SK-N-SH (cell line): ENCODE data around the gene MDM1. TPM values are rescaled to one million over a fixed set of nuclear protein-coding genes. Genes with fewer than 3 reads are reported as not detected.

ENCODE experiments used
- CTCF ChIA-PET: fragments of 300-600, 350-600 bp; formaldehyde crosslinking; extraction: SDS; loops from one replicate; lab custom pipeline; 2021; lab: Yijun Ruan, JAX
- POLR2A ChIA-PET: fragments of 350-600 bp; sonication (Branson Sonifier 250); formaldehyde crosslinking; extraction: SDS; loops from one replicate; lab custom pipeline; 2020; ENCODE audit warnings: antibody characterized with exemption, inconsistent platforms; lab: Yijun Ruan, JAX
- DNase-seq: peaks from one replicate; pipeline ENCODE4 v3.0.0; 2012
- H2AFZ ChIP-seq: fragments of 200-600 bp; sonication (generic); 2 replicates; pipeline ENCODE4 v1.8.1; 2016; ENCODE audit warnings: antibody characterized with exemption, mild to moderate bottlenecking, low read depth
- H3F3A ChIP-seq: fragments of 200-600 bp; sonication (generic); replicated peaks from 2 replicates; pipeline ENCODE3; 2016; ENCODE audit warnings: antibody characterized with exemption, mild to moderate bottlenecking; ENCODE audit not compliant: insufficient read depth
- H3K27ac ChIP-seq, 2 experiments: fragments of 200-500 bp in 1 of 2; fragments of 200-600 bp in 1 of 2; sonication (Bioruptor generic) in 1 of 2; sonication (generic), shearing (Covaris generic) in 1 of 2; 2 replicates each; pipeline versions ENCODE4 v1.5.1 to v1.6.1; 2014 to 2016; ENCODE audit warnings: low read depth in 2 of 2, inconsistent platforms in 1 of 2, low read length in 1 of 2, mild to moderate bottlenecking in 1 of 2, mixed read lengths in 1 of 2
- H3K27me3 ChIP-seq: fragments of 200-600 bp; sonication (generic), shearing (Covaris generic); 2 replicates; pipeline ENCODE4 v1.6.1; 2016; ENCODE audit warnings: mixed run types; ENCODE audit not compliant: insufficient read depth
- H3K36me3 ChIP-seq, 2 experiments: fragments of 200-500 bp in 1 of 2; fragments of 200-600 bp in 1 of 2; sonication (Bioruptor generic) in 1 of 2; sonication (generic) in 1 of 2; replicated peaks in 1 of 2; 2 replicates each; pipeline versions ENCODE3 to v1.5.1; 2014 to 2016; ENCODE audit warnings: low read length in 1 of 2, mild to moderate bottlenecking in 1 of 2; ENCODE audit not compliant: insufficient read depth in 2 of 2, control insufficient read depth in 1 of 2
- H3K4me1 ChIP-seq, 2 experiments: fragments of 200-500 bp in 1 of 2; fragments of 200-600 bp in 1 of 2; sonication (Bioruptor generic) in 1 of 2; sonication (generic), shearing (Covaris generic) in 1 of 2; 2 replicates each; pipeline versions ENCODE4 v1.5.1 to v1.6.1; 2014 to 2016; ENCODE audit warnings: low read depth in 1 of 2, low read length in 1 of 2, mixed run types in 1 of 2; ENCODE audit not compliant: insufficient read depth in 2 of 2, control insufficient read depth in 1 of 2
- H3K4me2 ChIP-seq: fragments of 200-600 bp; sonication (generic), shearing (Covaris generic); 2 replicates; pipeline ENCODE4 v1.6.1; 2017; ENCODE audit warnings: mixed run types
- H3K4me3 ChIP-seq, 2 experiments: fragments of 200-500 bp in 1 of 2; fragments of 200-600 bp in 1 of 2; sonication (Bioruptor generic) in 1 of 2; sonication (generic), shearing (Covaris generic) in 1 of 2; 2 replicates each; pipeline versions ENCODE4 v1.5.1 to v1.8.1; 2014 to 2016; ENCODE audit warnings: low read depth in 2 of 2, inconsistent platforms in 1 of 2, low read length in 1 of 2, mild to moderate bottlenecking in 1 of 2, mixed read lengths in 1 of 2, moderate library complexity in 1 of 2
- H3K79me2 ChIP-seq: fragments of 200-600 bp; sonication (generic); 2 replicates; pipeline ENCODE4 v1.8.1; 2017; ENCODE audit warnings: mild to moderate bottlenecking; ENCODE audit not compliant: insufficient read depth
- H3K9ac ChIP-seq: fragments of 200-600 bp; sonication (generic); 2 replicates; pipeline ENCODE4 v1.6.1; 2017; ENCODE audit warnings: mixed run types
- H3K9me2 ChIP-seq: fragments of 200-600 bp; sonication (generic); 2 replicates; pipeline ENCODE4 v1.6.1; 2017; ENCODE audit warnings: mixed run types
- H3K9me3 ChIP-seq: fragments of 200-600 bp; sonication (generic); 2 replicates; pipeline ENCODE4 v1.6.1; 2017; ENCODE audit warnings: mixed run types, mild to moderate bottlenecking, moderate library complexity
- H4K20me1 ChIP-seq: fragments of 200-600 bp; sonication (generic); 2 replicates; pipeline ENCODE4 v1.6.1; 2017; ENCODE audit warnings: mild to moderate bottlenecking, mixed run types; ENCODE audit not compliant: insufficient read depth
- CHD2 ChIP-seq: fragments of 150-350 bp; IDR thresholded peaks from 2 replicates; pipeline ENCODE4 v1.6.1; 2018; ENCODE audit warnings: low read length; ENCODE audit not compliant: partially characterized antibody
- EP300 ChIP-seq, 2 experiments: IDR thresholded peaks; 2 replicates each; pipeline versions ENCODE4 v1.4.0 to v1.6.1; 2012; ENCODE audit warnings: borderline replicate concordance in 1 of 2, low read depth in 1 of 2, low read length in 1 of 2
- EZH2phosphoT487 ChIP-seq: fragments of 200-600 bp; sonication (generic); IDR thresholded peaks from 2 replicates; pipeline ENCODE4 v1.6.1; 2017; ENCODE audit warnings: low read depth, mixed run types, mild to moderate bottlenecking, antibody characterized with exemption, moderate library complexity, borderline replicate concordance
- FOSL2 ChIP-seq: IDR thresholded peaks from 2 replicates; pipeline ENCODE4 v1.4.0; 2012; ENCODE audit warnings: low read depth, mild to moderate bottlenecking, moderate library complexity, borderline replicate concordance
- FOXM1 ChIP-seq: IDR thresholded peaks from 2 replicates; pipeline ENCODE4 v1.4.0; 2012; ENCODE audit warnings: low read depth, mild to moderate bottlenecking
- MEF2A ChIP-seq: IDR thresholded peaks from 2 replicates; pipeline ENCODE4 v1.4.0; 2012; ENCODE audit warnings: low read depth, borderline replicate concordance
- RFX5 ChIP-seq: IDR thresholded peaks from 2 replicates; pipeline ENCODE4 v1.6.1; 2012; ENCODE audit warnings: mild to moderate bottlenecking, improper control_type of control experiment, low read length
- RXRA ChIP-seq: IDR thresholded peaks from 2 replicates; pipeline ENCODE4 v1.4.0; 2012; ENCODE audit warnings: low read depth, mild to moderate bottlenecking, borderline replicate concordance
- SMC3 ChIP-seq: IDR thresholded peaks from 2 replicates; pipeline ENCODE4 v1.6.1; 2012; ENCODE audit warnings: low read depth, low read length, improper control_type of control experiment
- TCF12 ChIP-seq: IDR thresholded peaks from 2 replicates; pipeline ENCODE4 v1.4.0; 2012
- YY1 ChIP-seq: IDR thresholded peaks from 2 replicates; pipeline ENCODE4 v1.4.0; 2012; ENCODE audit warnings: low read depth, mild to moderate bottlenecking
- WGBS: methylation state at CpG from one replicate; pipeline ENCODE4 v1.1.6; 2017; ENCODE audit warnings: low lambda C conversion rate; 5-methylcytosine and 5-hydroxymethylcytosine counted together
- polyA plus RNA-seq, 3 experiments: library from polyadenylated mRNA; depleted of rRNA; stranded (reverse); fragments of >200 nt; gene quantifications; 2 replicates each; pipeline ENCODE4 v1.2.3, GENCODE V29; 2012
- TF ChIP-seq, protein P1 (sequence below): fragments of 200-600 bp; sonication (generic); IDR thresholded peaks from 2 replicates; pipeline ENCODE4 v1.6.1; 2017; ENCODE audit warnings: antibody characterized with exemption, mild to moderate bottlenecking, moderate library complexity
- TF ChIP-seq, protein P2 (sequence below): IDR thresholded peaks from 2 replicates; pipeline ENCODE4 v1.4.0; 2012; ENCODE audit warnings: low read depth, borderline replicate concordance
- TF ChIP-seq, protein P3 (sequence below): IDR thresholded peaks from 2 replicates; pipeline ENCODE4; 2012

Gene MDM1
- polyA plus RNA-seq, 1 of the 3 experiments (the other 2 are of a cell fraction), result 7.4 TPM

DNA sequence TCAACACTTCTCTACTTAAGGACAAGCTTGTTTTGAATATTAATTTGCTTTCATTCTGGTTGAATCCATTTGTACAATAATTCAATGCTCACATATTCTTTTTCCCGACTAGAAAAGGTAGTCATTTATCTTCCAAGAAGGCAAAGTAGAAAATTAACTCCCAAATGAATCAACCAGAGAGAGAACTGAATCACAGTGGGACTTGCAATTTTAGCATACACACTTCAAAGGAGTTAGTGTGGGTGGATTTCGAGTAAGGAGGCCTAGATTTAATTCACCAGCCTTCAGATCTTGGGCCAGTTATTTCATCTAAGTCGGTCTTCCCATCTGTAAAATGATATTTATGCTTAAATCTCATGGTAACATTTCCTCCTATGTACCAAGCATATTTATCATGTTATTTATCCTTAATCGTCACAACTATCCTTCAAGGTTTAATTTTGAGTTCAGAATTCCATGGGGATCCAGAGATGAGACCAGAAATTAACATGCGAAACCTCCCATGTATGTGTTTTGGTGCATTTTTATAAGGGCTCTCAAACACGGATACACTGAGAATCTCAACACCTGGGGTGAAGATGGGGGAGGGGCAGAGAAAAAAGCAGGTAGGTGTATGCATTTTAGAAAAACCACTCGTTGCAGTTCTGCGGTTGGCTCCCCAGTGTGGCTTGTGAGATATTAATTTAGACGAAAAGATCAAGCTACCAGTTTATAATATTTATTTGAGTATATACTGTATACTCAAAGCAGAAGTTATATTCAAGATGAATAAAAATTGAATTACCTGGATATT is 39.8 kb downstream of the MDM1 start:
- Histone ChIP-seq H3K27me3 (no peaks in the 10 kb centered on the region), H3K36me3 (peaks cover 13 to 21% of the 10 kb centered on the region in 2 experiments), H3K79me2 (no peaks in the 10 kb centered on the region), H3F3A (no peaks in the 10 kb centered on the region), H3K9me2 (no peaks in the 10 kb centered on the region), H3K27ac (no peak overlapping the region), H3K9me3 (no peaks in the 10 kb centered on the region), H4K20me1 (no peaks in the 10 kb centered on the region), H2AFZ (no peak overlapping the region), H3K4me2 (no peak overlapping the region), H3K9ac (no peak overlapping the region), H3K4me3 (no peak overlapping the region), H3K4me1 (peaks cover 0 to 3% of the 10 kb centered on the region in 2 experiments; a peak in 2 of 4 replicates)
- 93% methylated on average over 9 of the region's 9 CpGs for WGBS
- ChIA-PET CTCF (interaction anchor here (1.9 kb wide), 1 partner anchor 25 kb away, joined by 11 read pairs; no protein-coding TSS in a partner anchor), POLR2A (no interaction called here)
- DNase-seq, result no peak
- TF ChIP-seq MEF2A (no peak), RFX5 (no peak), EP300 (IDR thresholded peaks at IDR 0.05; ENCODE audit: borderline replicate concordance in 1 of 2, low read depth in 1 of 2, low read length in 1 of 2) (no peak), TCF12 (no peak), YY1 (no peak)
- TF ChIP-seq, protein P1, sequence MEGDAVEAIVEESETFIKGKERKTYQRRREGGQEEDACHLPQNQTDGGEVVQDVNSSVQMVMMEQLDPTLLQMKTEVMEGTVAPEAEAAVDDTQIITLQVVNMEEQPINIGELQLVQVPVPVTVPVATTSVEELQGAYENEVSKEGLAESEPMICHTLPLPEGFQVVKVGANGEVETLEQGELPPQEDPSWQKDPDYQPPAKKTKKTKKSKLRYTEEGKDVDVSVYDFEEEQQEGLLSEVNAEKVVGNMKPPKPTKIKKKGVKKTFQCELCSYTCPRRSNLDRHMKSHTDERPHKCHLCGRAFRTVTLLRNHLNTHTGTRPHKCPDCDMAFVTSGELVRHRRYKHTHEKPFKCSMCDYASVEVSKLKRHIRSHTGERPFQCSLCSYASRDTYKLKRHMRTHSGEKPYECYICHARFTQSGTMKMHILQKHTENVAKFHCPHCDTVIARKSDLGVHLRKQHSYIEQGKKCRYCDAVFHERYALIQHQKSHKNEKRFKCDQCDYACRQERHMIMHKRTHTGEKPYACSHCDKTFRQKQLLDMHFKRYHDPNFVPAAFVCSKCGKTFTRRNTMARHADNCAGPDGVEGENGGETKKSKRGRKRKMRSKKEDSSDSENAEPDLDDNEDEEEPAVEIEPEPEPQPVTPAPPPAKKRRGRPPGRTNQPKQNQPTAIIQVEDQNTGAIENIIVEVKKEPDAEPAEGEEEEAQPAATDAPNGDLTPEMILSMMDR, result no peak

DNA sequence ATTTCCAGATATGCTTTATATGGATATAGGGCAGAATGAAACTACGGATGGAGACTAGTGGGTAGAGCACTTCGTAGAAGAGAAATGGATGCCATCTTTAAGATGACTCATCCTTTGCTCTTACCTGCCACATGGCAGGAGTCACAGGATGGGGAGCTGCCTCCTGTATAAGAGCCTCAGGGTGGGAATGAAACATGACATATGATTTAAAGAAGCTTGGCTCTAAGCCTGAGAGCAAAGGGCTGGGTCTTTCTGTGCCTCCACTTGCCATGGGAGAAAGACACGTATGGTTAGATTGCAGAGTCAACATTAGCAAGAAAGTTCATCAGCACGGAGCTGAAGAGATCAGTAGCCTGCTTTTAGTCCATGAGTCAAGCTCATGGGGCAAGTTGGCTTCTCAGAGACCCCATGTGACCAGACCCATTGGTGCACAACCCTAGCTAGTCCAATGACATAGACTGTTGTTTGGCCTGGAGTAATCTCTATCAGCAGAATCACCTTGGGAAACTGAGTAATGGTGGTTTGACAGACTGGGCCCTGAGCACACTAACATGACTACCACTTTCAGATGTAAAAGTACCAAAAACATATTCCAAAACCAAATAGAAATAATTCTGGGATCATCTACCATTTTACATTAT is 40.6 kb downstream of the MDM1 start:
- WGBS, result 88% methylated on average over 4 of the region's 4 CpGs
- Histone ChIP-seq H3F3A (no peaks in the 10 kb centered on the region), H3K79me2 (no peaks in the 10 kb centered on the region), H2AFZ (no peak overlapping the region), H3K4me3 (no peak overlapping the region), H3K36me3 (peaks cover 13 to 16% of the 10 kb centered on the region in 2 experiments), H3K27me3 (no peaks in the 10 kb centered on the region), H4K20me1 (no peaks in the 10 kb centered on the region), H3K4me2 (no peak overlapping the region), H3K9me3 (no peaks in the 10 kb centered on the region), H3K4me1 (peaks cover 0 to 3% of the 10 kb centered on the region in 2 experiments; a peak in 2 of 4 replicates), H3K9me2 (no peaks in the 10 kb centered on the region), H3K27ac (no peak overlapping the region), H3K9ac (no peak overlapping the region)
- TF ChIP-seq SMC3, result no peak
- TF ChIP-seq, protein P1, result no peak
- no peak for TF ChIP-seq FOSL2
- no peak for TF ChIP-seq CHD2
- no peak for TF ChIP-seq RXRA
- no peak for TF ChIP-seq FOXM1
- TF ChIP-seq TCF12, result no peak
- TF ChIP-seq EZH2phosphoT487, result no peak
- TF ChIP-seq, protein P2, sequence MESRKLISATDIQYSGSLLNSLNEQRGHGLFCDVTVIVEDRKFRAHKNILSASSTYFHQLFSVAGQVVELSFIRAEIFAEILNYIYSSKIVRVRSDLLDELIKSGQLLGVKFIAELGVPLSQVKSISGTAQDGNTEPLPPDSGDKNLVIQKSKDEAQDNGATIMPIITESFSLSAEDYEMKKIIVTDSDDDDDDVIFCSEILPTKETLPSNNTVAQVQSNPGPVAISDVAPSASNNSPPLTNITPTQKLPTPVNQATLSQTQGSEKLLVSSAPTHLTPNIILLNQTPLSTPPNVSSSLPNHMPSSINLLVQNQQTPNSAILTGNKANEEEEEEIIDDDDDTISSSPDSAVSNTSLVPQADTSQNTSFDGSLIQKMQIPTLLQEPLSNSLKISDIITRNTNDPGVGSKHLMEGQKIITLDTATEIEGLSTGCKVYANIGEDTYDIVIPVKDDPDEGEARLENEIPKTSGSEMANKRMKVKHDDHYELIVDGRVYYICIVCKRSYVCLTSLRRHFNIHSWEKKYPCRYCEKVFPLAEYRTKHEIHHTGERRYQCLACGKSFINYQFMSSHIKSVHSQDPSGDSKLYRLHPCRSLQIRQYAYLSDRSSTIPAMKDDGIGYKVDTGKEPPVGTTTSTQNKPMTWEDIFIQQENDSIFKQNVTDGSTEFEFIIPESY, result no peak
- TF ChIP-seq RFX5, result no peak
- TF ChIP-seq, protein P3, sequence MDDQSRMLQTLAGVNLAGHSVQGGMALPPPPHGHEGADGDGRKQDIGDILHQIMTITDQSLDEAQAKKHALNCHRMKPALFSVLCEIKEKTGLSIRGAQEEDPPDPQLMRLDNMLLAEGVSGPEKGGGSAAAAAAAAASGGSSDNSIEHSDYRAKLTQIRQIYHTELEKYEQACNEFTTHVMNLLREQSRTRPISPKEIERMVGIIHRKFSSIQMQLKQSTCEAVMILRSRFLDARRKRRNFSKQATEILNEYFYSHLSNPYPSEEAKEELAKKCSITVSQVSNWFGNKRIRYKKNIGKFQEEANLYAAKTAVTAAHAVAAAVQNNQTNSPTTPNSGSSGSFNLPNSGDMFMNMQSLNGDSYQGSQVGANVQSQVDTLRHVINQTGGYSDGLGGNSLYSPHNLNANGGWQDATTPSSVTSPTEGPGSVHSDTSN, result no peak
- CTCF ChIA-PET, result interaction anchor here (1.9 to 2.3 kb wide), 3 partner anchors 21 to 68 kb away, joined by 5 to 11 read pairs (median 7); no protein-coding TSS in a partner anchor
- DNase-seq, result no peak
- POLR2A ChIA-PET, result no interaction called here
